Measurements from ENCODE around the gene EPB41L4B.

The EPB41L4B gene

GRCh38 chr9:109276469-109277440 is 44.1 kb downstream of the EPB41L4B start:
- Histone ChIP-seq H3K4me2 (ENCODE audit: low read length) (no peak overlapping the region), H3K9me2 (ENCODE audit: low read depth, low read length) (no peaks in the 10 kb centered on the region), H3K9ac (ENCODE audit: low read length) (no peak overlapping the region), H4K20me1 (ENCODE audit: insufficient read depth, low read length) (no peaks in the 10 kb centered on the region), H3K36me3 (ENCODE audit: insufficient read depth, low read length) (no peaks in the 10 kb centered on the region), H3F3A (ENCODE audit: insufficient read depth, low read length) (no peaks in the 10 kb centered on the region), H3K4me1 (ENCODE audit: insufficient read depth, low read length, severe bottlenecking) (no peaks in the 10 kb centered on the region), H3K4me3 (ENCODE audit: low read depth, low read length, poor library complexity, severe bottlenecking) (no peak overlapping the region), H3K9me3 (ENCODE audit: low read length) (no peaks in the 10 kb centered on the region), H3K27me3 (ENCODE audit: insufficient read depth, low read length) (no peaks in the 10 kb centered on the region), H3K27ac (ENCODE audit: low read depth, low read length, poor library complexity, severe bottlenecking) (no peak overlapping the region), H3K79me2 (ENCODE audit: insufficient read depth, low read length) (no peaks in the 10 kb centered on the region), H2AFZ (ENCODE audit: low read length) (no peak overlapping the region)
- no peak for TF ChIP-seq CTCF (IDR thresholded peaks at IDR 0.05; ENCODE audit: low read length)
- TF ChIP-seq EZH2 (IDR thresholded peaks at IDR 0.05; ENCODE audit: borderline replicate concordance, low read length) = no peak

- H3K4me2 ChIP-seq (ENCODE audit: low read length) = no peak overlapping the region
- TF ChIP-seq CTCF (IDR thresholded peaks at IDR 0.05; ENCODE audit: low read length) = no peak
- TF ChIP-seq EZH2 (IDR thresholded peaks at IDR 0.05; ENCODE audit: borderline replicate concordance, low read length) = no peak
- no peak overlapping the region for H2AFZ ChIP-seq (ENCODE audit: low read length)
- H3K79me2 ChIP-seq (ENCODE audit: insufficient read depth, low read length) = no peaks in the 10 kb centered on the region
- no peaks in the 10 kb centered on the region for H3F3A ChIP-seq (ENCODE audit: insufficient read depth, low read length)
- H3K9ac ChIP-seq (ENCODE audit: low read length) = no peak overlapping the region
- H3K4me1 ChIP-seq (ENCODE audit: insufficient read depth, low read length, severe bottlenecking) = no peaks in the 10 kb centered on the region
- H3K27me3 ChIP-seq (ENCODE audit: insufficient read depth, low read length) = no peaks in the 10 kb centered on the region
- H3K36me3 ChIP-seq (ENCODE audit: insufficient read depth, low read length) = no peaks in the 10 kb centered on the region
- no peak overlapping the region for H3K27ac ChIP-seq (ENCODE audit: low read depth, low read length, poor library complexity, severe bottlenecking)
- no peaks in the 10 kb centered on the region for H3K9me3 ChIP-seq (ENCODE audit: low read length)
- no peak overlapping the region for H3K4me3 ChIP-seq (ENCODE audit: low read depth, low read length, poor library complexity, severe bottlenecking)
- no peaks in the 10 kb centered on the region for H4K20me1 ChIP-seq (ENCODE audit: insufficient read depth, low read length)
- H3K9me2 ChIP-seq (ENCODE audit: low read depth, low read length) = no peaks in the 10 kb centered on the region
Observed at GRCh38 chr9:109274884-109275730, 45.8 kb downstream of the EPB41L4B start.

GRCh38 chr9:109273869-109274268 is 47.0 kb downstream of the EPB41L4B start:
- no peak overlapping the region for H2AFZ ChIP-seq (ENCODE audit: low read length)
- no peak overlapping the region for H3K4me2 ChIP-seq (ENCODE audit: low read length)
- TF ChIP-seq EZH2 (IDR thresholded peaks at IDR 0.05; ENCODE audit: borderline replicate concordance, low read length) = no peak
- no peak for TF ChIP-seq CTCF (IDR thresholded peaks at IDR 0.05; ENCODE audit: low read length)
- H3K36me3 ChIP-seq (ENCODE audit: insufficient read depth, low read length) = no peaks in the 10 kb centered on the region
- H3K27ac ChIP-seq (ENCODE audit: low read depth, low read length, poor library complexity, severe bottlenecking) = no peak overlapping the region
- no peaks in the 10 kb centered on the region for H3K9me2 ChIP-seq (ENCODE audit: low read depth, low read length)
- no peaks in the 10 kb centered on the region for H3K79me2 ChIP-seq (ENCODE audit: insufficient read depth, low read length)
- no peaks in the 10 kb centered on the region for H3F3A ChIP-seq (ENCODE audit: insufficient read depth, low read length)
- H3K9me3 ChIP-seq (ENCODE audit: low read length) = no peaks in the 10 kb centered on the region
- no peaks in the 10 kb centered on the region for H3K27me3 ChIP-seq (ENCODE audit: insufficient read depth, low read length)
- no peaks in the 10 kb centered on the region for H3K4me1 ChIP-seq (ENCODE audit: insufficient read depth, low read length, severe bottlenecking)
- no peak overlapping the region for H3K4me3 ChIP-seq (ENCODE audit: low read depth, low read length, poor library complexity, severe bottlenecking)
- no peaks in the 10 kb centered on the region for H4K20me1 ChIP-seq (ENCODE audit: insufficient read depth, low read length)
- no peak overlapping the region for H3K9ac ChIP-seq (ENCODE audit: low read length)

Data from OCI-LY1 (cell line).